ENCODE data around the gene CYSLTR2. TPM values are rescaled to one million over a fixed set of nuclear protein-coding genes. Genes with fewer than 3 reads are reported as not detected.

Gene CYSLTR2
- total and polyA plus RNA-seq, 2 donors (not counting 1 experiment from before 2014, with no cell fraction given), result 0.03 TPM; not detected in 1

DNA sequence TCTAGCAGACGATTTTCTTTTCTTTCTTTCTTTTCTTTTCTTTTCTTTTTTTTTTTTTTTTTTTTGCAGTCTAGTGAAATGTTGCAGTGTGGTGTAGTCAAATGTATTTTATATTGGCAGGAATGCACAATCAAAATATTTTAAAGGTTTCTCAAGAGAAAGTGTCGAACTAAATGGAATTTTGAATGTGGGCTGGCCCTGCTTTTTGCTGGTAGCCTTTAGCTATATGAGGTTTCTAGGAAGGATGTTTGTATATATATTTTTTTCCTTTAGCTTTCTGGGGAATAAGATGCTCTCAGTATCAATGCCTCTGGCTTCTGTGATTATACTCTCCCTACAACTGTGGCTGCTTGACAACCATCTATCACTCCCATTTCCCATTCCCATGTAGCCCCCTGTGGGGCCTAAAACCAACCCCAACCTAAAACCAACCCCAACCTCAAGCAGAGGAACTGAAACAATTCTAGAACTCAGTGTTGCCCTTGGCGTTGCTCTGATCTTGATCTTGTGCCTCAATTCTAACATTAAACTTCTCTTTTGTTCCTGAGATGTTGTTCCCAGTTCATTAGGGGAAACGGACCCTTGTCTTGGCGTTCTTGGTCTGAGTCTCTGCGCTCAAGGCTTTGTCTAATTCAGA, 27.1 kb downstream of the CYSLTR2 start:
- no peaks in the 10 kb centered on the region for H3K36me3 ChIP-seq (ENCODE audit: control insufficient read depth, insufficient read depth, low read length)
- H3K4me2 ChIP-seq (ENCODE audit: extremely low read depth, insufficient read depth, low read length), result no peak overlapping the region
- no peaks in the 10 kb centered on the region for H3K9me3 ChIP-seq (ENCODE audit: control insufficient read depth, insufficient read depth, low read depth, low read length)
- no peak overlapping the region for H3K4me3 ChIP-seq (replicated peaks in 1 of 4; ENCODE audit: control extremely low read depth in 1 of 4, insufficient read depth in 1 of 4, low read depth in 3 of 4, low read length in 4 of 4)
- no peaks in the 10 kb centered on the region for H3K27me3 ChIP-seq (ENCODE audit: control insufficient read depth, insufficient read depth, low read length)
- no peak for DNase-seq (ENCODE audit: low read depth in 2 of 2)
- no peak overlapping the region for H3K27ac ChIP-seq (ENCODE audit: insufficient read depth, low read length)
- no peaks in the 10 kb centered on the region for H3K4me1 ChIP-seq (ENCODE audit: control insufficient read depth, extremely low read depth, insufficient read depth, low read length)
- no peaks in the 10 kb centered on the region for H3K79me2 ChIP-seq (ENCODE audit: control insufficient read depth, insufficient read depth, low read length)
- H4K20me1 ChIP-seq (ENCODE audit: control insufficient read depth, extremely low read depth, insufficient read depth, low read length), result no peaks in the 10 kb centered on the region
- TF ChIP-seq EZH2 (IDR thresholded peaks at IDR 0.05; ENCODE audit: low read length, missing control alignments), result no peak
- TF ChIP-seq, protein P1, sequence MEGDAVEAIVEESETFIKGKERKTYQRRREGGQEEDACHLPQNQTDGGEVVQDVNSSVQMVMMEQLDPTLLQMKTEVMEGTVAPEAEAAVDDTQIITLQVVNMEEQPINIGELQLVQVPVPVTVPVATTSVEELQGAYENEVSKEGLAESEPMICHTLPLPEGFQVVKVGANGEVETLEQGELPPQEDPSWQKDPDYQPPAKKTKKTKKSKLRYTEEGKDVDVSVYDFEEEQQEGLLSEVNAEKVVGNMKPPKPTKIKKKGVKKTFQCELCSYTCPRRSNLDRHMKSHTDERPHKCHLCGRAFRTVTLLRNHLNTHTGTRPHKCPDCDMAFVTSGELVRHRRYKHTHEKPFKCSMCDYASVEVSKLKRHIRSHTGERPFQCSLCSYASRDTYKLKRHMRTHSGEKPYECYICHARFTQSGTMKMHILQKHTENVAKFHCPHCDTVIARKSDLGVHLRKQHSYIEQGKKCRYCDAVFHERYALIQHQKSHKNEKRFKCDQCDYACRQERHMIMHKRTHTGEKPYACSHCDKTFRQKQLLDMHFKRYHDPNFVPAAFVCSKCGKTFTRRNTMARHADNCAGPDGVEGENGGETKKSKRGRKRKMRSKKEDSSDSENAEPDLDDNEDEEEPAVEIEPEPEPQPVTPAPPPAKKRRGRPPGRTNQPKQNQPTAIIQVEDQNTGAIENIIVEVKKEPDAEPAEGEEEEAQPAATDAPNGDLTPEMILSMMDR (conservative IDR thresholded peaks at IDR 0.05 in 1 of 2, IDR thresholded peaks at IDR 0.05 in 1 of 2; ENCODE audit: low read depth in 1 of 2, low read length in 2 of 2), result no peak
- no peak overlapping the region for H3K9ac ChIP-seq (ENCODE audit: insufficient read depth, low read length)
- no peak overlapping the region for H2AFZ ChIP-seq (ENCODE audit: low read length)

DNA sequence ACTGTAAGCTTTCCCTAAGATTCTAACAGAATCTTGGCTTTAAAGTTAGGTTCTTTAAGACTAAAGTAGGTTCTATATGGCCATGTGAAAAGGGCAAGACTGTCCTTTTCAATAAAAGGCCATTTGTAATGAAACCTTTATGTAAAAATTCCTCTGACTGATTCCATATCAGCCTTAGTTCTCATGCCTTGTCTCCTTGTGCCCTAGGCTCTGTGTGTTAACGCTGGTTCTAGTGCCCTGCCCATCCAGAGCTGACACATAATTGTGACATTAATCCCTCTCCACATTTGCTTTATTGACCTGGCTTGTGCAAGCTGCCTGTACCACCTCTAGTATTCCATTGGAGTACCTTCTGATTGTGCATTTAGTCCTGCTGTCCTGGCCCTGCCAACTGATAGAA, 28.2 kb downstream of the CYSLTR2 start:
- Histone ChIP-seq H3K79me2 (ENCODE audit: control insufficient read depth, insufficient read depth, low read length) (no peaks in the 10 kb centered on the region), H3K9me3 (ENCODE audit: control insufficient read depth, insufficient read depth, low read depth, low read length) (no peaks in the 10 kb centered on the region), H3K36me3 (ENCODE audit: control insufficient read depth, insufficient read depth, low read length) (no peaks in the 10 kb centered on the region), H3K27me3 (ENCODE audit: control insufficient read depth, insufficient read depth, low read length) (no peaks in the 10 kb centered on the region), H3K27ac (ENCODE audit: insufficient read depth, low read length) (no peak overlapping the region), H3K4me2 (ENCODE audit: extremely low read depth, insufficient read depth, low read length) (no peak overlapping the region), H4K20me1 (ENCODE audit: control insufficient read depth, extremely low read depth, insufficient read depth, low read length) (no peaks in the 10 kb centered on the region), H3K4me3 (replicated peaks in 1 of 4; ENCODE audit: control extremely low read depth in 1 of 4, insufficient read depth in 1 of 4, low read depth in 3 of 4, low read length in 4 of 4) (no peak overlapping the region), H3K9ac (ENCODE audit: insufficient read depth, low read length) (no peak overlapping the region), H3K4me1 (ENCODE audit: control insufficient read depth, extremely low read depth, insufficient read depth, low read length) (no peaks in the 10 kb centered on the region), H2AFZ (ENCODE audit: low read length) (no peak overlapping the region)
- TF ChIP-seq, protein P1 (conservative IDR thresholded peaks at IDR 0.05 in 1 of 2, IDR thresholded peaks at IDR 0.05 in 1 of 2; ENCODE audit: low read depth in 1 of 2, low read length in 2 of 2), result no peak
- no peak for TF ChIP-seq EZH2 (IDR thresholded peaks at IDR 0.05; ENCODE audit: low read length, missing control alignments)
- no peak for DNase-seq (ENCODE audit: low read depth in 2 of 2)

DNA sequence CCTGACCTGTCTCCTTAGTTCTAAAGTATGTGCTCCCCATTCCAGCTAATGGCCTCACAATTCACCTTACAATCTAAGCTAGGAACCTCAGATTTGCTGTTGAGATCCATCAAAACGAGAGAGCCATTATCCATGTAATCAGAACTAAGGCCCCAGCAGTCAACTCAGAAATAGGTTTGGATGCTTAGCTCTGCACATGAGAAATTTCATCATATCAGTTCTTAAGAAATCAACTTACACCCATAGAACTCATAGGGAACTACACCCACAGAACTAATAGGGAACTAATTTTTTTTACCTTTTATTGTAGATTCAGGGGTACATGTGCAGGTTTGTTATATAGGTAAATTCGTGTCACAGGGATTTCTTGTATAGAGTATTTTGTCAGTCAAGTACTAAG, 28.7 kb downstream of the CYSLTR2 start:
- H3K9me3 ChIP-seq (ENCODE audit: control insufficient read depth, insufficient read depth, low read depth, low read length), result no peaks in the 10 kb centered on the region
- no peak for DNase-seq (ENCODE audit: low read depth in 2 of 2)
- no peaks in the 10 kb centered on the region for H3K27me3 ChIP-seq (ENCODE audit: control insufficient read depth, insufficient read depth, low read length)
- no peak overlapping the region for H3K27ac ChIP-seq (ENCODE audit: insufficient read depth, low read length)
- no peaks in the 10 kb centered on the region for H3K79me2 ChIP-seq (ENCODE audit: control insufficient read depth, insufficient read depth, low read length)
- TF ChIP-seq, protein P1 (conservative IDR thresholded peaks at IDR 0.05 in 1 of 2, IDR thresholded peaks at IDR 0.05 in 1 of 2; ENCODE audit: low read depth in 1 of 2, low read length in 2 of 2), result no peak
- no peak for TF ChIP-seq EZH2 (IDR thresholded peaks at IDR 0.05; ENCODE audit: low read length, missing control alignments)
- no peak overlapping the region for H3K4me2 ChIP-seq (ENCODE audit: extremely low read depth, insufficient read depth, low read length)
- H3K36me3 ChIP-seq (ENCODE audit: control insufficient read depth, insufficient read depth, low read length), result no peaks in the 10 kb centered on the region
- H3K9ac ChIP-seq (ENCODE audit: insufficient read depth, low read length), result no peak overlapping the region
- H3K4me3 ChIP-seq (replicated peaks in 1 of 4; ENCODE audit: control extremely low read depth in 1 of 4, insufficient read depth in 1 of 4, low read depth in 3 of 4, low read length in 4 of 4), result no peak overlapping the region
- no peaks in the 10 kb centered on the region for H4K20me1 ChIP-seq (ENCODE audit: control insufficient read depth, extremely low read depth, insufficient read depth, low read length)
- H3K4me1 ChIP-seq (ENCODE audit: control insufficient read depth, extremely low read depth, insufficient read depth, low read length), result no peaks in the 10 kb centered on the region
- no peak overlapping the region for H2AFZ ChIP-seq (ENCODE audit: low read length)

Measured in fibroblast of lung (primary cell).